Measurements from ENCODE around the gene ZNF616.

DNA sequence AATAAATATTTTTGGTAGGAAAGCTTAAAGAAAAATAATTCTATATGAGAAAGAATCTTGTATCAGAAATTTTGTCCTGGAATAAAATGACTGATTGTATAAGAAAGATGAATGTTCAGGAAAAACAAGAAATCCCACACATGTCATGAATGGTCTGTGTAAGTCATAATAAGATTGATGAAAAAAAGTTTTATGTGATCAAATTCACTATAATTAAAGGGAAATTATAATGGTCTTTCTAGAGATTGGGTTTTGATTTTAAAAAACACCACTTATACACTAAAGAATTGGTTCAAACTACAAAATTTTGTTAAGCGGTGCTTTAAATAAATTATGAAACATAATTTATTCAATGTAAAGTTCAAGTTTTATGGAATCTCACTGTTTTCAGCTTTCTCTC, 37.0 kb downstream of the ZNF616 start:
- TF ChIP-seq POLR2AphosphoS5 (IDR thresholded peaks at IDR 0.05) (no peak), POLR2A (IDR thresholded peaks at IDR 0.05) (no peak)
- TF ChIP-seq, protein P1, sequence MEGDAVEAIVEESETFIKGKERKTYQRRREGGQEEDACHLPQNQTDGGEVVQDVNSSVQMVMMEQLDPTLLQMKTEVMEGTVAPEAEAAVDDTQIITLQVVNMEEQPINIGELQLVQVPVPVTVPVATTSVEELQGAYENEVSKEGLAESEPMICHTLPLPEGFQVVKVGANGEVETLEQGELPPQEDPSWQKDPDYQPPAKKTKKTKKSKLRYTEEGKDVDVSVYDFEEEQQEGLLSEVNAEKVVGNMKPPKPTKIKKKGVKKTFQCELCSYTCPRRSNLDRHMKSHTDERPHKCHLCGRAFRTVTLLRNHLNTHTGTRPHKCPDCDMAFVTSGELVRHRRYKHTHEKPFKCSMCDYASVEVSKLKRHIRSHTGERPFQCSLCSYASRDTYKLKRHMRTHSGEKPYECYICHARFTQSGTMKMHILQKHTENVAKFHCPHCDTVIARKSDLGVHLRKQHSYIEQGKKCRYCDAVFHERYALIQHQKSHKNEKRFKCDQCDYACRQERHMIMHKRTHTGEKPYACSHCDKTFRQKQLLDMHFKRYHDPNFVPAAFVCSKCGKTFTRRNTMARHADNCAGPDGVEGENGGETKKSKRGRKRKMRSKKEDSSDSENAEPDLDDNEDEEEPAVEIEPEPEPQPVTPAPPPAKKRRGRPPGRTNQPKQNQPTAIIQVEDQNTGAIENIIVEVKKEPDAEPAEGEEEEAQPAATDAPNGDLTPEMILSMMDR (IDR thresholded peaks at IDR 0.05), result no peak
